Non-pigmented ciliary epithelial cell (primary cell): ENCODE data around the gene SYT15.

Source experiments
- DNase-seq: peaks from one replicate; pipeline ENCODE4 v3.0.0-alpha.2; 2010; ENCODE audit warnings: low read depth

Gene SYT15

DNA sequence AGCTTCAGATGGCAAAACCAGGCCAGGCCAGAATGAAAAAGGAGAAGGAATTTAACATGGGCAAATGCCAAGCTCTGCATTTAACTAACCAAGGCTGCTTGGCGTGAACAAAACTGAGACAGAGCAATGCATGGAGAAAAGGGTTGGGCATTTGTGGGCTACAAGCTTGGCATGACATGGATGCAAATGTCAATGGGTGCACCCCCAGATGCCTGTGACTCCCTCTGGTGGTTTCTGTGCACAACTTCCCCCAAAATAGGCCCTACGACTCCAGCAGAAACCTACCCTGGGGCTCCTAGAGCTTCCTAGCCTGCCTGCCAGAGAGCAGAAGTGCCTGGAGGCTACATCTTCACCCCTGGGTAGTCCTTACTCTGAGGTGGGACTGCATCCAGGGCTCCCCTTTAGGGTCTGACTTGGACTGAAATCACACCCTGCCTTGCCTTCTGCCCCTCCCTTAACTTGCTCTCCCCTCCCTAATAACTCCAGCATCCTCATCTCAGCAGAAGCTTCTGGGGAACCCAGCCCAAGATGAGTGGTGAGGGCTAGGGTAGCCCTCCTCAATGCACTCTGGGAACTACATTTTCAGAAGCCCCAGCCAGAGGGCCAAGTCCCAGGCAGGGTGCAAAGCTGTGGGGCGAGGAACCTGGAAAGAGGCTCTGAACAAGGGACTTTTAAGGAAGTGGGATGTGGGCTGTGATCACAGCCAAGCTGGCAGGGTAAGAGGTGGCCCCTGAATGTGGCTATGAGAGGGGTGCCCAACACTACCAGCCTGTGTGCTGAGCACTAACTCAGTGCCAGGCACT, 33.7 kb upstream of the SYT15 start:
- no peak for DNase-seq

GRCh38 chr10:46545861-46546590, 32.9 kb upstream of the SYT15 start:
- DNase-seq: no peak

DNA sequence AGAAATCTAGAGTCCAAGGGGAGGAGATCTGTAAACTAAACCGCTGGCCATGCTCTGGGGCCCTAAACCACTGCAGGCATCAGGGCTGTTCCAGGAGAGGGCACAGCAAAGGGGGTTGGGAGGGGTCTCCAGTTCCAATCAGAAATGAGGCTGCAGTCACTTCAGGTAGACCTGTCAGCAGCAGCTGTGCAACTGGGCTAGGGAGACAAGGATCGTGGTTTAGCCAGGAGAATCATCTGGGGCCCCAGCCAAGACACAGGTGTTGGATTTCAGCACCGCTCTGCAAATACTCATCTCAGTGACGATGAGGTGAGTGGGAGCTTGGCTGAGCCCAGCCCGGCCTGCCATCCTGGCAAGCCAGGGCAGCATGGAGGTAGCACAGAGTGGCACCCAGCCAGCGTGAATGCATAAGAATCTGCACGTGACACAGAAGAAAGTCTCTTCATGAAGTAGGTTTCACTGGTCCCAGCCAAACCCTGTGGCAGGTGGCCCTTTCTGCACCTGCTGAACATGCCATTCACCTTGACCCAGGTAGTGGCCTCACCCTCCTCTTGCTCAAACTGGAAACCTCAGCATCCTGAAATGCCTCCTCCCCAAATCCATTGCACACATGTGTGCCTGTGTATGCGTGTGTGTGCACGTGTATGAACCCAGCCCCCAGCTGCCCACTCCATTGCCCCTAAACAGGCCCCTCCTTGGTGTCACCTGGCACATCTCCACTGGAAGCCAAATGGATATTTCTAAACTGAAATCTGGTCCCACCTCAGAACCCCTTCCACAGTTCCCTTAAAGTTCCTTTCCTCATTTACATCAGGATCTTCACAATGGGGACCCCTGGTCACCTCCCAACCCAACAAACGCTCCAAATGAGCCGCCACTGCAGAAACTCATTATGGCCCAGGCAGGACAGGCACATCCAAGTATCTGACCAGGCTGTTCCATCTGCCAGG, 32.1 kb upstream of the SYT15 start:
- no peak for DNase-seq

GRCh38 chr10:46547541-46548497, 31.1 kb upstream of the SYT15 start:
- no peak for DNase-seq

GRCh38 chr10:46548498-46549090, 30.3 kb upstream of the SYT15 start:
- DNase-seq: no peak

- no peak for DNase-seq
Measured at GRCh38 chr10:46549171-46550075, 29.5 kb upstream of the SYT15 start.

- no peak for DNase-seq
Measured at GRCh38 chr10:46550076-46550790, 28.7 kb upstream of the SYT15 start.

- no peak for DNase-seq
Measured at GRCh38 chr10:46550795-46551700, 27.9 kb upstream of the SYT15 start.

DNA sequence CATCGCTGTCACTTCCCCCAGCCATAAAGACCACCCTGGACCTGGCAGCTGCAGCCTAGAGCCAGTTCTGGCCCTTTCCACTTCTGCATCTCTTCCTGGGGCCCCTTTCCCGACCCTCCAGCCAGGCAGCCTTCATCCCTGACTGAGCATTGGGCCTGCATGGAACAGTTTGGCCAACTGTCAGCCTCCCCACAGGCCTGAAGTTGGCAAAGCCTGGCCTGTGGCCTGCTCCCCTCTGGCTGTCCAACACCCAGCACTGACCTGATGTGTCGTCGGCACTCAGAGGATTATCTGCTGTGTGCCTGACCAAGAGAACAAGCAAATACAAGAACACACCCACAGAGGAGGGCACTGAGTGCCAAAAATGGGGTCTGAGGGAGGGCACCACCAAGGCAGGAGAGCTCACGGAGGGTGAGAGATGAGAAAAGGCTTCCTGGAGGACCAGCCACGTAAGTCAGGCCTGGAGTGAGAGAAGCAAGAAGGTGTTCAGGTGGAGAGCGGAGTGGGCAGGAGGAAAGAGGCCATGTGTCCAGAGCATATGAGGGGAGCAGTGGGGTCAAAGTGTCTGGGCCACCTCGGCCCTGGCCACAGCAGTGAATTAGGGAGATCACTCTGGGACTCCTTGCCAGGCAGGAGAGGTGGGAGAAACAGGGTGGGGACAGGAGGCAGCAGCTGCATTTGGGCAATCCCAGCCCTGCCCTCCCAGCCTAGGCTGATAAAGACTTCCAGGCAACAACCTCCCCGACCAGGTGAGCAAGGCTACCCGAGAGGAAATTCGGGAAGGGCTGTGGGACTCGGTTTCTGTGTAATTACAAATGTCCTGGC, 27.0 kb upstream of the SYT15 start:
- DNase-seq: no peak

DNA sequence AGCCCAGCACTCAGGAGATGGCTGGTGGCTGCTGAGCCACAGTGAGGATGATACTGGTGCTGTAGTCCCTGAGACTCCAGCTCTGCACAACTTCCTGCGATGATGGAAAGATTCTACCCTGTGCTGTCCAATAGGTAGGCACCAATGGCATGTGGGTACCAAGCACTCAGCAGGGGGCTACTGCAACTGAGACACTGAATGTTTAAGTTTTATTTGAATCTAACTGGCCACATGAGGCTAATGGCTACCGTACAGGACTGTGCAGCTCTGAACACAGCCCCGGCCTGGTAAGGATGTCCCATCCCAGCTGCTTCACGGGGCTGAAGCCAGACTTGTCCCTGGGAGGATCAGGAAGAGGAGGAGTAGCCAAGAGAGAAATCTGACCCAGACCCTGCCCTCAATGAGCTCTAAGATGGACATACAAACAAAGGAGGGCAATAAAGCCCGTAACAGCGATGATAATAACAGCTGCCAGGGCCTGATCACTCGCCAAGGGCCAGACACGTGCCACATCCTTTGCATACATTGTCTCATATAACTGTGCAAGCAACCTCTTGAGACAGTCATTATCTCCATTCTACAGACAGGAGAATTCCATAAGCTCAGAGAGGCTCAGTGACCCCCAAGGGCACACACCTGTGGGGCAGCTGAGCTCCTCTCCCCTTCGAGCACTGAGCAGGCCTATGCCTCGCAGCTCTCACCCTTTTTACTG, 26.2 kb upstream of the SYT15 start:
- DNase-seq: no peak

GRCh38 chr10:46553238-46554049, 25.5 kb upstream of the SYT15 start:
- DNase-seq: no peak

- no peak for DNase-seq
Measured at GRCh38 chr10:46554166-46554781, 24.7 kb upstream of the SYT15 start.

GRCh38 chr10:46555366-46555712, 23.6 kb upstream of the SYT15 start:
- DNase-seq: no peak

DNA sequence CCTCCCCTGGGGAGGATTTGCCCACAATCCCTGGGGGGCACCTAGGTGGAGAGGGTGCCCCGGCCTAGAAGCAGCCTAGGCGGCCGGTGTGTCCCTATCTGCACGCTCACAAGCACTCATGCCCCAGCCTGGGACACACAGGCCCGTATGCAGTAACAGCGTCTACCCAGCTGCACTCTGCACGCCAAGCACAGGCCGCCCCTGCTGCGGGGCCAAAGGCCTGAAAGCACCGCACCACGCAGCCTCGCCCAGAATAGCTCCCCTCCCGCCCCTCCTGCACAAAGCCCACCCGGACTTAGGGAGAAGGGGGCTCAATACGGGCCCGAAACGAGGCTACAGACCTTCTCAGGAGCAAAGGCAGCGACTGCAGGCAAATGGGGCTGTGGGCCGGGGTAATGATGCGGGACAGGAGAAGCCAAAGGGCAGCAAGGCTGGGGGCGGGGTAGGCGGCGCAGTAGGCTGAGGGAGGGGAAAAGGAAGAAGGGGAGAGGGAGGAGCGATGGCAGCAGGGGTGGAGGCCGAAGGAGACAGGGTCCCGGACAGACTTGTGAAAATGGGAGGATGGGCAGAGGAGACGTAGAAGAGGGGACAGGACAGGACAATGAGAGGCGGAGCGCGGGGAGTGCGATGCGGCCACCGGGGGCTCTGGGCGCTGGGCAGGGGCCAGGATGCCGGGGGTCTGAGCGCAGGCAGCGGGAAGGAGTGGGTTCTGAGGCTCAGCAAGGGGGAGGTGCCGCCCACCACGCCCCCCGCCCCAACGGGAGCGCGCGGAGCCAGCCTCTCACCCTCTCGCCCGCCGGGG, 23.0 kb upstream of the SYT15 start:
- DNase-seq: no peak
